ENCODE measurements around the gene AK5.
"Not testable (repeated sequence)": the region's sequence is repeated elsewhere in the genome, so short reads cannot be mapped to it uniquely, and the experiment has no call there.

DNA sequence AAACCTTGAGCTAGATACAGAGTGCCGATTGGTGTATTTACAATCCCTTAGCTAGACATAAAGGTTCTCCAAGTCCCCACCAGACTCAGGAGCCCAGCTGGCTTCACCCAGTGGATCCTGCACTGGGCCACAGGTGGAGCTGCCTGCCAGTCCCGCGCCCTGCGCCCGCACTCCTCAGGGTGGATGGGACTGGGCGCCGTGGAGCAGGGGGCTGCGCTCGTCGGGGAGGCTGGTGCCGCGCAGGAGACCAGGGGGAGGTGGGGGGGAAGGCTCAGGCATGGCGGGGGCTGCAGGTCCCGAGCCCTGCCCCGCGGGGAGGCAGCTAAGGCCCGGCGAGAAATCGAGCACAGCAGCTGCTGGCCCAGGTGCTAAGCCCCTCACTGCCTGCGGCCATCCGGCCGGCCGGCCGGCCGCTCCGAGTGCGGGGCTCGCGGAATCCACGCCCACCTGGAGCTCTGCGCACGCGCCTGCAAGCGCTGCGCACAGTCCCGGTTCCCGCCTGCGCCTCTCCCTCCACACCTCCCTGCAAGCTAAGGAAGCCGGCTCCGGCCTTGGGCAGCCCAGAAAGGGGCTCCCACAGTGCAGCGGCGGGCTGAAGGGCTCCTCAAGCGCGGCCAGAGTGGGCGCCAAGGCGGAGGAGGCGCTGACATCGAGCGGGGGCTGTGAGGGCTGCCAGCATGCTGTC is 249.9 kb downstream of the AK5 start:
- TF ChIP-seq, protein P1, sequence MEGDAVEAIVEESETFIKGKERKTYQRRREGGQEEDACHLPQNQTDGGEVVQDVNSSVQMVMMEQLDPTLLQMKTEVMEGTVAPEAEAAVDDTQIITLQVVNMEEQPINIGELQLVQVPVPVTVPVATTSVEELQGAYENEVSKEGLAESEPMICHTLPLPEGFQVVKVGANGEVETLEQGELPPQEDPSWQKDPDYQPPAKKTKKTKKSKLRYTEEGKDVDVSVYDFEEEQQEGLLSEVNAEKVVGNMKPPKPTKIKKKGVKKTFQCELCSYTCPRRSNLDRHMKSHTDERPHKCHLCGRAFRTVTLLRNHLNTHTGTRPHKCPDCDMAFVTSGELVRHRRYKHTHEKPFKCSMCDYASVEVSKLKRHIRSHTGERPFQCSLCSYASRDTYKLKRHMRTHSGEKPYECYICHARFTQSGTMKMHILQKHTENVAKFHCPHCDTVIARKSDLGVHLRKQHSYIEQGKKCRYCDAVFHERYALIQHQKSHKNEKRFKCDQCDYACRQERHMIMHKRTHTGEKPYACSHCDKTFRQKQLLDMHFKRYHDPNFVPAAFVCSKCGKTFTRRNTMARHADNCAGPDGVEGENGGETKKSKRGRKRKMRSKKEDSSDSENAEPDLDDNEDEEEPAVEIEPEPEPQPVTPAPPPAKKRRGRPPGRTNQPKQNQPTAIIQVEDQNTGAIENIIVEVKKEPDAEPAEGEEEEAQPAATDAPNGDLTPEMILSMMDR (conservative IDR thresholded peaks at IDR 0.05 in 1 of 2, IDR thresholded peaks at IDR 0.05 in 1 of 2; ENCODE audit: extremely low read depth in 1 of 2, insufficient read depth in 1 of 2, low read depth in 1 of 2, low read length in 2 of 2), result not testable (repeated sequence)
- TF ChIP-seq EZH2 (IDR thresholded peaks at IDR 0.05; ENCODE audit: borderline replicate concordance, low read length), result not testable (repeated sequence)

Data from mammary epithelial cell (primary cell).